Naive thymus-derived CD4-positive, alpha-beta T cell (primary cell): ENCODE measurements around the gene CCDC40. TPM values are rescaled to one million over a fixed set of nuclear protein-coding genes. Genes with fewer than 3 reads are reported as not detected.
A peak's percentile ranks its signal among the peaks of the same experiment; 100 is the strongest.

Experiments
- ATAC-seq: fragments of 150-1000 bp; cut with Tn5 transposase; 2 replicates; pipeline ENCODE4 v1.10.0; 2021; ENCODE audit warnings: mild to moderate bottlenecking, moderate library complexity
- CTCF ChIA-PET: fragments of 350-600 bp; sonication (Branson Sonifier 250); formaldehyde crosslinking; loops from one replicate; lab custom pipeline; 2021; ENCODE audit warnings: antibody characterized with exemption; lab: Charles Lee
- POLR2A ChIA-PET: fragments of 350-600 bp; sonication (Branson Sonifier 250); formaldehyde crosslinking; loops from one replicate; lab custom pipeline; 2021; ENCODE audit warnings: antibody characterized with exemption, inconsistent platforms; lab: Charles Lee
- DNase-seq, 9 donors: peaks; one replicate each; pipeline versions ENCODE4 v3.0.0 to v3.0.0-alpha.2; 2020 to 2022; ENCODE audit warnings: mixed read lengths in 1 of 9
- H3K27ac ChIP-seq: one replicate; pipeline ENCODE4 v1.7.0; 2013; ENCODE audit warnings: mild to moderate bottlenecking, low read depth, low read length, moderate library complexity
- H3K27me3 ChIP-seq, 2 donors: one replicate each; pipeline ENCODE4 v1.7.0; 2013; ENCODE audit warnings: low read length in 2 of 2, mild to moderate bottlenecking in 2 of 2, moderate library complexity in 2 of 2; ENCODE audit not compliant: control insufficient read depth in 2 of 2, insufficient read depth in 2 of 2
- H3K36me3 ChIP-seq, 3 experiments: 1 replicate in 2 of 3; 2 replicates in 1 of 3; pipeline ENCODE4 v1.7.0; 2013; ENCODE audit warnings: low read length in 3 of 3, mild to moderate bottlenecking in 3 of 3, moderate library complexity in 1 of 3; ENCODE audit not compliant: insufficient read depth in 3 of 3, control insufficient read depth in 2 of 3
- H3K4me1 ChIP-seq, 2 donors: one replicate each; pipeline ENCODE4 v1.7.0; 2013; ENCODE audit warnings: low read length in 2 of 2, mild to moderate bottlenecking in 2 of 2, moderate library complexity in 1 of 2; ENCODE audit not compliant: control insufficient read depth in 2 of 2, insufficient read depth in 2 of 2
- H3K4me3 ChIP-seq: 2 replicates; pipeline ENCODE4 v1.7.0; 2013; ENCODE audit warnings: mild to moderate bottlenecking, low read length
- H3K9me3 ChIP-seq, 3 experiments: 1 replicate in 2 of 3; 2 replicates in 1 of 3; pipeline ENCODE4 v1.7.0; 2013; ENCODE audit warnings: low read length in 3 of 3; ENCODE audit not compliant: control insufficient read depth in 2 of 3
- H3K27ac Mint-ChIP-seq, 9 donors: one replicate each; pipeline ENCODE4 v1.8.0; 2020 to 2022; ENCODE audit warnings: mixed read lengths in 9 of 9, mild to moderate bottlenecking in 8 of 9, moderate library complexity in 5 of 9, inconsistent platforms in 2 of 9
- H3K27me3 Mint-ChIP-seq, 5 donors: one replicate each; pipeline ENCODE4 v1.8.0; 2021 to 2022; ENCODE audit warnings: mixed read lengths in 5 of 5, mild to moderate bottlenecking in 1 of 5
- H3K36me3 Mint-ChIP-seq, 5 donors: one replicate each; pipeline ENCODE4 v1.8.0; 2020 to 2022; ENCODE audit warnings: mixed read lengths in 5 of 5, mild to moderate bottlenecking in 3 of 5, inconsistent platforms in 1 of 5
- H3K4me1 Mint-ChIP-seq, 7 donors: one replicate each; pipeline ENCODE4 v1.8.0; 2020 to 2022; ENCODE audit warnings: mixed read lengths in 7 of 7, mild to moderate bottlenecking in 3 of 7, inconsistent platforms in 1 of 7
- H3K4me3 Mint-ChIP-seq, 10 donors: one replicate each; pipeline ENCODE4 v1.8.0; 2020 to 2022; ENCODE audit warnings: mild to moderate bottlenecking in 10 of 10, mixed read lengths in 10 of 10, moderate library complexity in 6 of 10, inconsistent platforms in 2 of 10
- H3K9me3 Mint-ChIP-seq, 11 donors: one replicate each; pipeline ENCODE4 v1.8.0; 2020 to 2022; ENCODE audit warnings: mixed read lengths in 11 of 11, mild to moderate bottlenecking in 4 of 11, inconsistent platforms in 1 of 11, moderate library complexity in 1 of 11
- intact Hi-C, 2 donors: fragments of 100-400 bp; cut with micrococcal nuclease; formaldehyde crosslinking; loops; one replicate each; pipeline ENCODE4 v1.15.1; 2023
- polyA plus RNA-seq, 2 donors: library from polyadenylated mRNA; unstranded; fragments of 300-500 nt; fragmentation: Illumina TruSeq; gene quantifications; one replicate each; pipeline ENCODE4 v1.2.3, GENCODE V29; 2021
- total RNA-seq, 6 experiments: library from RNA in 5 of 6; stranded (reverse) in 5 of 6; gene quantifications; 1 replicate in 5 of 6; 2 replicates in 1 of 6; pipeline ENCODE4 v1.2.3 and lab custom pipeline; 2021 to 2026

The CCDC40 gene
- total and polyA plus RNA-seq, 7 experiments from 2014 or later, result 0.43 to 3.0 (median 0.79) TPM; not detected in 2

DNA sequence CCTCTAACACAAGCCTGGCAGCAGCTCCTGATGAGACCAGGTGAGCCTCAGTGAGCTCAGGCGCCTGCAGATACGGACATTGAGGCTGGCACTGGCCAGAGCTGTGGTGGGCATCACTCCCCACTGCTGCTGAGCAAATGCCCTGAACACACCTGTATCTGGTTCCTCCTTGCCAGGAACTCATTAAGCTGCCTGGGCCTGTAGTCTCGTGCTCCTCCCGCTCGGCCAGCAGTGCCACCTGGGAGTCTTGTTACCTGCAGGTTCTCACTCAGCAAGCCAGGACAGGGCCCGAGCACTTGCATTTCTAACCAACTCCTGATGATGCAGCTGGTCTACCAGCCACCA, 97.2 kb downstream of the CCDC40 start:
- ATAC-seq (no peak), DNase-seq (no peak)
- Mint-ChIP-seq H3K9me3 (no peaks in the 10 kb centered on the region), H3K4me1 (no peaks in the 10 kb centered on the region), H3K4me3 (no peak overlapping the region), H3K36me3 (peaks cover 4 to 51% (median 24%) of the 10 kb centered on the region in 5 donors), H3K27me3 (peaks cover 2 to 14% (median 10%) of the 10 kb centered on the region in 5 donors), H3K27ac (peak overlapping the region in 2 of 9 donors; percentile 13 to 70)
- no peak overlapping the region for H3K27ac ChIP-seq
- no peaks in the 10 kb centered on the region for H3K27me3 ChIP-seq
- no peaks in the 10 kb centered on the region for H3K9me3 ChIP-seq
- intact Hi-C loops, result no loop called here
- CTCF ChIA-PET, result no interaction called here
- no peaks in the 10 kb centered on the region for H3K4me1 ChIP-seq
- peaks cover 18 to 58% (median 33%) of the 10 kb centered on the region in 3 experiments for H3K36me3 ChIP-seq
- POLR2A ChIA-PET, result interaction anchor here (1.0 kb wide), 1 partner anchor 13 kb away, joined by 3 read pairs; no protein-coding TSS in a partner anchor
- H3K4me3 ChIP-seq, result no peak overlapping the region

DNA sequence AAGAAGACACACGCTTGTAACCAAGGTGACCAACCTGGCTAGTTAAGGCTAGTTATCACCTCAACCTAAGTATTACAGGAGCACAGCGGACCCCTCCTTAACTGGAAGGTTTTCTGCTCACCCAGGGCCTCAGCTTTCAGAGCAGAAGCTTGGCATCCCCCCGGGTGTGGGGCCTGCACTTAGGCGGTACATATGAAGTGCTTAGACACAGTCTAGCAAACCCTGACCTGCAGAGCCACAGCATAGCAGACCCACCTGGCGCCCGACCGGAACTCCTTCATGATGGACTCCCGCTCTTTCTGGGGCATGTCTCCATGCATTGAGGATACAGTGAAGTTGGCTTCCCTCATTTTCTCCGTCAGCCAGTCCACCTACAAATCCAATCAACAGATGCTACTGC, 100.7 kb downstream of the CCDC40 start:
- H3K4me1 Mint-ChIP-seq, result peaks cover 0 to 4% (median 0%) of the 10 kb centered on the region in 7 donors
- ATAC-seq, result no peak
- H3K36me3 ChIP-seq, result peaks cover 47 to 93% (median 57%) of the 10 kb centered on the region in 3 experiments
- H3K4me3 ChIP-seq, result no peak overlapping the region
- no peak overlapping the region for H3K4me3 Mint-ChIP-seq
- no peaks in the 10 kb centered on the region for H3K9me3 ChIP-seq
- H3K36me3 Mint-ChIP-seq, result peaks cover 14 to 73% (median 37%) of the 10 kb centered on the region in 5 donors
- H3K9me3 Mint-ChIP-seq, result no peaks in the 10 kb centered on the region
- no peaks in the 10 kb centered on the region for H3K4me1 ChIP-seq
- no peak for DNase-seq
- ChIA-PET CTCF (no interaction called here), POLR2A (no interaction called here)
- intact Hi-C loops, result no loop called here
- H3K27ac Mint-ChIP-seq, result no peak overlapping the region
- no peaks in the 10 kb centered on the region for H3K27me3 ChIP-seq
- no peaks in the 10 kb centered on the region for H3K27me3 Mint-ChIP-seq
- H3K27ac ChIP-seq, result no peak overlapping the region

DNA sequence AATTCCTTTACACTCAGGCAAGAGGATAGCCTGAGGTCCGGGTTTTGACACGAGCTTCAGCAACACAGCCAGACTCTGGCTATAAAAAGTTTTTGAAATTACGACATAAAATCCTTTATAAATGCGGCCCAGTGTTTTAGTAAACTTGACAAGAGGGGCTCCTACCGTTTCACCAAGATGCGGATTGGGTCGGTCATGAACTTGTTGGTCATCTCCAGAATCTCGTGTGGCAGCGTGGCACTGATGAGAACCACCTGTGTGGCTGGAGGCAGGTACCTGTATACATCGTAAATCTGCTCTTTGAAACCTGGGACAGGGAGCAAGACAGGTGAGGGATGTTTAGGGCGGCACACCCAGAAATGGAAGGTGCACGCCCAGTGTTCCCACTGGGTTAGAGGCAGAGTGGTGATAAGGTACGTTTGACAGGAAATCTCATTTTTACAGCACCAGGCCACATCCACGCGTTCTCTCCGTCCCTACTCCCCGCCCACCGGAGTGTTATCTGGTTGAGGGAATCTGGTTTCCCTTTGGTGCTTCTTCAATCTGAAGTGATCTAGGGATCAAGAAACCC, 102.5 kb downstream of the CCDC40 start:
- no peak overlapping the region for H3K27ac ChIP-seq
- no peaks in the 10 kb centered on the region for H3K9me3 ChIP-seq
- intact Hi-C loops, result no loop called here
- H3K36me3 ChIP-seq, result peaks cover 57 to 99% (median 65%) of the 10 kb centered on the region in 3 experiments
- peaks cover 0 to 12% (median 0%) of the 10 kb centered on the region in 7 donors for H3K4me1 Mint-ChIP-seq
- H3K4me3 Mint-ChIP-seq, result no peak overlapping the region
- POLR2A ChIA-PET, result interaction anchor here (0.5 kb wide), 1 partner anchor 980 kb away, joined by 3 read pairs; no protein-coding TSS in a partner anchor
- no peak for DNase-seq
- H3K4me3 ChIP-seq, result no peak overlapping the region
- no peak for ATAC-seq
- peaks cover 0 to 3% of the 10 kb centered on the region in 2 donors for H3K4me1 ChIP-seq
- peaks cover 14 to 62% (median 33%) of the 10 kb centered on the region in 5 donors for H3K36me3 Mint-ChIP-seq
- no peak overlapping the region for H3K27ac Mint-ChIP-seq
- H3K27me3 ChIP-seq, result no peaks in the 10 kb centered on the region
- H3K27me3 Mint-ChIP-seq, result no peaks in the 10 kb centered on the region
- CTCF ChIA-PET, result no interaction called here
- H3K9me3 Mint-ChIP-seq, result no peaks in the 10 kb centered on the region

DNA sequence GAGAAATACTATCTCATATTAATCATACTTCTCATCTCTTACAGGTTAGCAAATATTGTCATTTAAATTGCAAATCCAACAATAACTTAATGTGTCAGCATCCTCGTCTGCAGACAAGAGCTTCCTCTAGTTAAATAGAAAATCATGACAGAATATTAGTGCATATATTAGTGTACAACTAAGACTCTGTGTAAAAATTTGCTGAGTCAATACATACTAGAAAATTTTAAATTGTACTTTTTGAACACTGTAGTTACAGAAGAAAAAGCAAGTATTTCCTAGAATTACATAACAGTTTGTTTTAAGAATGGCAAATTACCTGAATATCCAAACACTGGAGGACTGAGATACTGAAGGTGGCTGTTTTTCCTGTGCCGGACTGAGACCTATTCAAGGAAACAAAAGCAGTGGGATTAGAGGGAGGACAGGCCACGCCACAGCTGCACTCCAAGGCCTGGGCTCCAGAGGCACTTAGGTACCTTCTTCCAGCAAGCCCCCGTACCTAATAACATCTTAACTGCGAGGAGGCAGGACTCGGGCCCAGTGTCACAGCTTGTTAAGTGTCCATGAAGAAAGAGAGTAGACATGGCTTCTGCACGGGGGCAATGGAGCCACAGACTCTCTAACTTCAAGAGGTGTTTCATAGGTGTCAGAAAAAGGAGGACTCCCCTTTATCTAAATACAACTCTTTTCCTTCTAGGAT, 105.2 kb downstream of the CCDC40 start:
- Histone ChIP-seq H3K36me3 (peaks cover 56 to 76% (median 57%) of the 10 kb centered on the region in 3 experiments), H3K27me3 (no peaks in the 10 kb centered on the region), H3K4me3 (no peak overlapping the region), H3K4me1 (peaks cover 14 to 18% of the 10 kb centered on the region in 2 donors), H3K27ac (no peak overlapping the region), H3K9me3 (no peaks in the 10 kb centered on the region)
- H3K27me3 Mint-ChIP-seq, result no peaks in the 10 kb centered on the region
- ChIA-PET CTCF (interaction anchor here (0.6 kb wide), 1 partner anchor 144 kb away, joined by 3 read pairs; no protein-coding TSS in a partner anchor), POLR2A (interaction anchor here (0.7 to 1.5 kb wide), 2 partner anchors 14 to 1323 kb away, joined by 3 to 5 read pairs; no protein-coding TSS in a partner anchor)
- peaks cover 10 to 31% (median 21%) of the 10 kb centered on the region in 7 donors for H3K4me1 Mint-ChIP-seq
- intact Hi-C loops, result loop anchor here in 1 of 2 donors (10.0 kb wide), 1 partner anchor 1083 kb away; the partner anchor contains the start of gene CEP131
- DNase-seq, result no peak
- H3K27ac Mint-ChIP-seq, result peak overlapping the region in 2 of 9 donors; percentile 23 to 59
- no peaks in the 10 kb centered on the region for H3K9me3 Mint-ChIP-seq
- no peak overlapping the region for H3K4me3 Mint-ChIP-seq
- peaks cover 14 to 46% (median 34%) of the 10 kb centered on the region in 5 donors for H3K36me3 Mint-ChIP-seq
- no peak for ATAC-seq

- no peak for DNase-seq
- Histone ChIP-seq H3K4me1 (peaks cover 15 to 18% of the 10 kb centered on the region in 2 donors), H3K4me3 (no peak overlapping the region), H3K27me3 (no peaks in the 10 kb centered on the region), H3K9me3 (no peaks in the 10 kb centered on the region), H3K27ac (no peak overlapping the region), H3K36me3 (peaks cover 45 to 63% (median 46%) of the 10 kb centered on the region in 3 experiments)
- intact Hi-C loops, result loop anchor here in 1 of 2 donors (10.0 kb wide), 1 partner anchor 1082 kb away; the partner anchor contains the start of gene CEP131
- no peak overlapping the region for H3K27ac Mint-ChIP-seq
- POLR2A ChIA-PET, result interaction anchor here (0.6 kb wide), 1 partner anchor 68 kb away, joined by 3 read pairs; no protein-coding TSS in a partner anchor
- peaks cover 10 to 35% (median 30%) of the 10 kb centered on the region in 7 donors for H3K4me1 Mint-ChIP-seq
- H3K27me3 Mint-ChIP-seq, result no peaks in the 10 kb centered on the region
- CTCF ChIA-PET, result no interaction called here
- no peak for ATAC-seq
- H3K4me3 Mint-ChIP-seq, result no peak overlapping the region
- H3K9me3 Mint-ChIP-seq, result peaks cover 0 to 3% (median 0%) of the 10 kb centered on the region in 11 donors
- H3K36me3 Mint-ChIP-seq, result peaks cover 14 to 33% (median 24%) of the 10 kb centered on the region in 5 donors
Observed at GRCh38 chr17:80142929-80143328, 106.5 kb downstream of the CCDC40 start.
